Heart left ventricle (tissue), 16 donors: ENCODE data around the gene SLC39A3. TPM values are rescaled to one million over a fixed set of nuclear protein-coding genes. Genes with fewer than 3 reads are reported as not detected.

Experiments
- ATAC-seq, 4 donors: fragments of 200-7000 bp; cut with Tn5 transposase; one replicate each; pipeline ENCODE4 v1.9.1; 2020 to 2022; ENCODE audit warnings: moderate library complexity in 4 of 4, mild to moderate bottlenecking in 3 of 4, moderate number of reproducible peaks in 1 of 4
- DNase-seq, 5 donors: peaks; one replicate each; pipeline ENCODE4 v3.0.0-alpha.2; 2020
- H3K27ac ChIP-seq, 12 donors: fragments of 200-600 bp; sonication (generic) in 4 of 12; one replicate each; pipeline versions ENCODE4 v1.5.0 to v1.8.0; 2016 to 2022; ENCODE audit warnings: mild to moderate bottlenecking in 2 of 12
- H3K27me3 ChIP-seq, 9 donors: fragments of 200-600 bp; sonication (generic) in 2 of 9; one replicate each; pipeline versions ENCODE4 v1.5.1 to v1.8.0; 2016 to 2022; ENCODE audit warnings: mild to moderate bottlenecking in 3 of 9
- H3K36me3 ChIP-seq, 9 donors: fragments of 200-600 bp; sonication (generic) in 2 of 9; one replicate each; pipeline versions ENCODE4 v1.5.0 to v1.8.0; 2018 to 2022; ENCODE audit warnings: mild to moderate bottlenecking in 2 of 9
- H3K4me1 ChIP-seq, 12 donors: fragments of 200-600 bp; sonication (generic) in 4 of 12; one replicate each; pipeline versions ENCODE4 v1.5.0 to v1.8.0; 2016 to 2022; ENCODE audit warnings: mild to moderate bottlenecking in 3 of 12
- H3K4me3 ChIP-seq, 12 donors: fragments of 200-600 bp; sonication (generic) in 4 of 12; one replicate each; pipeline versions ENCODE4 v1.5.0 to v1.8.0; 2017 to 2022; ENCODE audit warnings: mild to moderate bottlenecking in 9 of 12, moderate library complexity in 4 of 12
- H3K9me3 ChIP-seq, 12 donors: fragments of 200-600 bp; sonication (generic) in 4 of 12; one replicate each; pipeline versions ENCODE4 v1.5.0 to v1.8.0; 2016 to 2022; ENCODE audit warnings: mild to moderate bottlenecking in 1 of 12
- CTCF ChIP-seq, 12 donors: fragments of 200-600 bp; sonication (generic) in 4 of 12; IDR thresholded peaks; one replicate each; pipeline versions ENCODE4 v1.5.0 to v1.8.0; 2018 to 2022; ENCODE audit warnings: antibody characterized with exemption in 12 of 12, mild to moderate bottlenecking in 5 of 12
- POLR2A ChIP-seq, 2 donors: fragments of 450-650 bp; IDR thresholded peaks; one replicate each; pipeline ENCODE4 v1.6.1; 2017; ENCODE audit warnings: antibody characterized with exemption in 2 of 2, mild to moderate bottlenecking in 2 of 2, moderate library complexity in 2 of 2
- WGBS, 4 donors: extraction: QIAGEN DNeasy Blood & Tissue Kit in 2 of 4; methylation state at CpG; one replicate each; pipeline versions ENCODE4 v1.1.5 to v1.1.7; 2013 to 2018; 5-methylcytosine and 5-hydroxymethylcytosine counted together
- intact Hi-C, 10 donors: fragments of 100-400 bp; cut with DNase I; formaldehyde crosslinking; loops; one replicate each; pipeline versions ENCODE4 v1.11.1 to v1.14.2; 2022
- polyA plus RNA-seq, 2 donors: library from polyadenylated mRNA; stranded (reverse); fragments of 200-250 nt; gene quantifications; one replicate each; pipeline ENCODE4 v1.2.3, GENCODE V29; 2013
- total RNA-seq, 9 donors: library from RNA; depleted of rRNA in 2 of 9; stranded (reverse); fragments of >200 nt in 2 of 9; fragmentation: NEBNext Ultra II Directional in 3 of 9; extraction: Animal tissue kit (Norgen Biotek cat#: 25700) in 3 of 9; gene quantifications; one replicate each; pipeline versions ENCODE4 v1.1.0 to v1.2.4, GENCODE V29; 2016 to 2023
- donor health status: ischemic (EF 13 %, LVEDD 7.1; RV severe dilation, severe dysfunction).
- donor health status: healthy with polysubstance abuse.
- donor health status: DM: no; HTN: yes; CAD: no.
- donor health status: DM: no; HTN: no; CAD: no.
- donor health status: ischemic (EF 25% LVEDD 6.9; RV normal size, moderate dysfunction).
- donor health status: ischemic (EF 25% LVEDD 5.7; RV mildly dilated, moderate dysfunction).
- donor health status: healthy.
- donor health status: DM: yes; HTN: yes; CAD: no.
- donor health status: ischemic (EF 35%, LVEDD 5.7; RV mildly dilated, moderate dysfunction).
- donor health status: nonischemic (EF 11% LVEDD 7.7; RV severe dilation, severe dysfunction).
- donor health status: DM: yes; HTN: yes; CAD: no.
- donor health status: PGD.
- donor health status: ischemic (EF 29% LVEDD 5.4; RV normal size, mild dysfunction).
- donor health status: nonischemic (EF 23%, LVEDD 6.1; RV moderate dilation, normal function).

Gene SLC39A3
- total and polyA plus RNA-seq, 11 donors = 16.4 to 63.7 (median 30.9) TPM

DNA sequence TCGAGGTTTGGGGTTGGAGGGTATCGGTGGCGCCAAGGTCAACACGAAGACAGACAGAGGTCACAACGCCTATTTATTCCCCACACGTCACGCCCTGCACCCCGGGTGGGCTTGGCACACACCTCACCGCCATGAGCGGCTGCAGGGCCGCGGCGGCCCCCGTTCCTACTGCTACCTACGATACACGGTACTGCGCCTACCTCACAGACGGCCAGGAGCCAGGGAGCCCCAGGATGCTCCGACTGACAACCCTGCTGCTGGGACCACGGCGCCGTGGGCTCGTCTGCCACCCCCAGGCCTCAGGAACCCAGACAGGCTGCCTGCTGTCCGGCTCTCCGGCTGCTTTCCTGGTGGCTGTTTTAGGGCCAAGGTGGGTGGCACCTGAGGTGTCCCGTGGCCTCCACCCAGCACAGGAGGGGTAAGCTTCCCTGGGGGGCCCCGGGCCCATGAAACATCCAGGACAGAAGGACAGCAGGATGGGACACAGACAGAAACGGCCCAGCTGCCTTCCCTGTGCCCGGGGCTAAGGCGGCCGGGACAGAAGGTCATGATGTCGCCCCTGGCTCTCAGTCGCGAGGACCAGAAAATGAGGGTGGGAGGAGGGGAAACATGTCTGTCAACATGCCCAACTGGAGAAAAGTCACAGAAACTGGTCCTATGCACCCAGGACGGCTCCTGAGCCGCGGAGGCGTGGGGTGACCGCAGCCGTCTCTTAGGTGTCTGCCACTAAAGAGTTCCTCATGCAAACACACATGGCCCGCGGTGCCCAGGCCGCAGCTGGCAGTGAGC is 15.0 kb upstream of the SLC39A3 start:
- TF ChIP-seq CTCF (IDR thresholded peaks at IDR 0.05) = no peak
- H3K27ac ChIP-seq = no peak overlapping the region
- intact Hi-C loops = loop anchor here in 3 of 10 donors (2.0 to 5.0 kb wide), 3 partner anchors 102 to 113 kb away; no protein-coding TSS in a partner anchor
- no peaks in the 10 kb centered on the region for H3K27me3 ChIP-seq
- H3K9me3 ChIP-seq = no peaks in the 10 kb centered on the region
- H3K36me3 ChIP-seq = peaks cover 0 to 66% (median 64%) of the 10 kb centered on the region in 9 donors
- 89 to 94% (median 93%) methylated on average over 41 to 43 of the region's 43 CpGs for WGBS, 4 donors
- H3K4me1 ChIP-seq = peaks cover 0 to 5% (median 0%) of the 10 kb centered on the region in 12 donors
- H3K4me3 ChIP-seq = no peak overlapping the region
- no peak for ATAC-seq
- DNase-seq = no peak

DNA sequence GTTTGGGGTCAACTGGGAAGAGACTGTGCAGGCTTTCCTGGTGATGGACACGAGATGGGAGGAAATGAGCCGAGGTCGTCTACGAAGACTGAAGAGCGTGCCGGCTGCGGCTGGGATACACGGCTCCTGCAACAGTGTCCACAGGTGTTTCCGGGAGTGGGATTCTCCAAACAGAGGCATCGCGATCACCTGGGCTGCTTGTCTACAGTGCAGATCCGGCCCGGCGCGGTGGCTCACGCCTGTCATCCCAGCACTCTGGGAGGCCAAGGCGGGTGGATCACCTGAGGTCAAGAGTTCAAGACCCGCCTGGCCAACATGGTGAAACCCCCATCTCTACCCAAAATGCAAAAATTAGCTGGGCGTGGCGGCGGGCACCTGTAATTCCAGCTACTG is 11.6 kb upstream of the SLC39A3 start:
- Histone ChIP-seq H3K4me1 (peaks cover 0 to 6% (median 2%) of the 10 kb centered on the region in 12 donors), H3K27me3 (no peaks in the 10 kb centered on the region), H3K36me3 (peaks cover 0 to 33% (median 30%) of the 10 kb centered on the region in 9 donors), H3K9me3 (no peaks in the 10 kb centered on the region), H3K4me3 (no peak overlapping the region), H3K27ac (no peak overlapping the region)
- WGBS, 4 donors = 83 to 91% (median 88%) methylated on average over 20 to 21 of the region's 21 CpGs
- DNase-seq = no peak
- TF ChIP-seq CTCF (IDR thresholded peaks at IDR 0.05) = no peak
- no peak for TF ChIP-seq POLR2A (IDR thresholded peaks at IDR 0.05)
- intact Hi-C loops = loop anchor here in 2 of 10 donors (5.0 kb wide), 2 partner anchors 104 to 109 kb away; no protein-coding TSS in a partner anchor
- no peak for ATAC-seq

- 70 to 79% (median 76%) methylated on average over 15 to 17 of the region's 17 CpGs for WGBS, 4 donors
- H3K4me1 ChIP-seq = peaks cover 0 to 6% (median 2%) of the 10 kb centered on the region in 12 donors
- ATAC-seq (no peak), DNase-seq (no peak)
- H3K4me3 ChIP-seq = no peak overlapping the region
- peaks cover 0 to 28% (median 25%) of the 10 kb centered on the region in 9 donors for H3K36me3 ChIP-seq
- H3K27me3 ChIP-seq = no peaks in the 10 kb centered on the region
- no peak overlapping the region for H3K27ac ChIP-seq
- intact Hi-C loops = loop anchor here in 2 of 10 donors (5.0 kb wide), 2 partner anchors 104 to 109 kb away; no protein-coding TSS in a partner anchor
- no peaks in the 10 kb centered on the region for H3K9me3 ChIP-seq
- TF ChIP-seq CTCF (IDR thresholded peaks at IDR 0.05) (no peak), POLR2A (IDR thresholded peaks at IDR 0.05) (no peak)
Observed at GRCh38 chr19:2750808-2751437, 11.1 kb upstream of the SLC39A3 start.

GRCh38 chr19:2747349-2747748 is 7.5 kb upstream of the SLC39A3 start:
- Histone ChIP-seq H3K27ac (no peak overlapping the region), H3K4me3 (no peak overlapping the region), H3K9me3 (no peaks in the 10 kb centered on the region), H3K36me3 (no peaks in the 10 kb centered on the region), H3K4me1 (peaks cover 0 to 6% (median 2%) of the 10 kb centered on the region in 12 donors), H3K27me3 (no peaks in the 10 kb centered on the region)
- intact Hi-C loops = loop anchor here in 3 of 10 donors (5.0 kb wide), 1 partner anchor 85 kb away; no protein-coding TSS in a partner anchor
- 82 to 90% (median 85%) methylated on average over 7 of the region's 7 CpGs for WGBS, 4 donors
- ATAC-seq = no peak
- TF ChIP-seq POLR2A (IDR thresholded peaks at IDR 0.05) (no peak), CTCF (IDR thresholded peaks at IDR 0.05) (no peak)
- no peak for DNase-seq
